ENCODE measurements around the gene RAP1A. TPM values are rescaled to one million over a fixed set of nuclear protein-coding genes. Genes with fewer than 3 reads are reported as not detected.
"Not testable (repeated sequence)": the region's sequence is repeated elsewhere in the genome, so short reads cannot be mapped to it uniquely, and the experiment has no call there.

Gene RAP1A
- total RNA-seq, 1 experiment from 2014 or later = 26.7 TPM

- no peak for TF ChIP-seq CTCF (conservative IDR thresholded peaks at IDR 0.05)
- H3K27me3 Mint-ChIP-seq (ENCODE audit: low read depth) = peaks cover 3% of the 10 kb centered on the region
Observed at GRCh38 chr1:111605576-111605975, 14.0 kb upstream of the RAP1A start.

GRCh38 chr1:111606457-111607215, 13.0 kb upstream of the RAP1A start:
- H3K79me1 ChIP-seq (ENCODE audit: insufficient read depth, low read depth, low read length, poor library complexity, severe bottlenecking) = not testable (repeated sequence)

More at GRCh38 chr1:111605576-111605975, 14.0 kb upstream of the RAP1A start:
- no peaks in the 10 kb centered on the region for H3K23me2 ChIP-seq (ENCODE audit: insufficient read length, low read depth, low read length, poor library complexity, severe bottlenecking)
- H3K27me3 ChIP-seq (ENCODE audit: insufficient read depth, low read length) = 0 out of 2 replicates have a peak, but pooled peaks cover 3% of the 10 kb centered on the region
- Mint-ChIP-seq H3K27ac (no peak overlapping the region), H3K36me3 (ENCODE audit: insufficient read depth in 1 of 3, low read depth in 3 of 3) (peaks cover 0 to 15% (median 7%) of the 10 kb centered on the region in 3 experiments; a peak in 6 of 7 replicates), H3K4me1 (no peaks in the 10 kb centered on the region), H3K9me3 (peaks cover 14 to 20% of the 10 kb centered on the region in 2 experiments), H3K4me3 (no peak overlapping the region)
- no peak overlapping the region for H3K23ac ChIP-seq (ENCODE audit: insufficient read length, low read depth, low read length)
- H2BK20ac ChIP-seq (ENCODE audit: low read depth, low read length, poor library complexity, severe bottlenecking) = no peak overlapping the region
- H2AFZ ChIP-seq (ENCODE audit: low read length) = no peak overlapping the region
- H3K9me3 ChIP-seq (ENCODE audit: control insufficient read depth, low read depth, low read length) = no peaks in the 10 kb centered on the region
- H3K18ac ChIP-seq (ENCODE audit: insufficient read length, low read depth, low read length) = no peak overlapping the region
- no peak overlapping the region for H3K4ac ChIP-seq (ENCODE audit: low read depth, low read length)
- DNase-seq = no peak
- H3K79me1 ChIP-seq (ENCODE audit: insufficient read depth, low read depth, low read length, poor library complexity, severe bottlenecking) = no peaks in the 10 kb centered on the region
- H3T11ph ChIP-seq (ENCODE audit: low read length) = no peak overlapping the region
- no peak overlapping the region for H3K4me2 ChIP-seq (ENCODE audit: insufficient read depth, insufficient read length, low read length)
- H3K9ac ChIP-seq (ENCODE audit: extremely low read depth, insufficient read length, low read length) = no peak overlapping the region
- no peak overlapping the region for H2AK5ac ChIP-seq (ENCODE audit: insufficient read length, low read length)
- H4K20me1 ChIP-seq (ENCODE audit: control insufficient read depth, insufficient read depth, insufficient read length) = no peaks in the 10 kb centered on the region
- no peak overlapping the region for H3K56ac ChIP-seq (ENCODE audit: insufficient read length, low read depth, low read length)
- H2BK120ac ChIP-seq (ENCODE audit: low read depth, low read length, poor library complexity, severe bottlenecking) = no peak overlapping the region
- H2BK12ac ChIP-seq (ENCODE audit: insufficient read length, low read depth, low read length) = no peak overlapping the region
- H4K5ac ChIP-seq (ENCODE audit: insufficient read length, low read depth, low read length) = no peak overlapping the region
- no peak overlapping the region for H3K14ac ChIP-seq (ENCODE audit: insufficient read depth, low read length)
- H3K27ac ChIP-seq (ENCODE audit: insufficient read length, low read depth, low read length) = no peak overlapping the region
- no peaks in the 10 kb centered on the region for H3K79me2 ChIP-seq (ENCODE audit: insufficient read depth, low read length)
- no peak overlapping the region for H2BK5ac ChIP-seq (ENCODE audit: insufficient read length, low read length)
- H4K8ac ChIP-seq (replicated peaks; ENCODE audit: insufficient read length, low read depth, low read length) = no peak overlapping the region
- H4K91ac ChIP-seq (ENCODE audit: insufficient read length, low read depth, low read length) = no peak overlapping the region
- H2BK15ac ChIP-seq (ENCODE audit: low read depth, low read length) = no peak overlapping the region
- H3K4me1 ChIP-seq (ENCODE audit: insufficient read depth, low read length) = no peaks in the 10 kb centered on the region

More at GRCh38 chr1:111606457-111607215, 13.0 kb upstream of the RAP1A start:
- H3K27ac ChIP-seq (ENCODE audit: insufficient read length, low read depth, low read length); H2BK5ac ChIP-seq (ENCODE audit: insufficient read length, low read length); H3K18ac ChIP-seq (ENCODE audit: insufficient read length, low read depth, low read length); H4K5ac ChIP-seq (ENCODE audit: insufficient read length, low read depth, low read length); H3K4me2 ChIP-seq (ENCODE audit: insufficient read depth, insufficient read length, low read length); H2BK12ac ChIP-seq (ENCODE audit: insufficient read length, low read depth, low read length); H2BK20ac ChIP-seq (ENCODE audit: low read depth, low read length, poor library complexity, severe bottlenecking); H4K91ac ChIP-seq (ENCODE audit: insufficient read length, low read depth, low read length); DNase-seq; H3K4ac ChIP-seq (ENCODE audit: low read depth, low read length); H2AFZ ChIP-seq (ENCODE audit: low read length); H3K79me2 ChIP-seq (ENCODE audit: insufficient read depth, low read length); H4K8ac ChIP-seq (replicated peaks; ENCODE audit: insufficient read length, low read depth, low read length); H2AK5ac ChIP-seq (ENCODE audit: insufficient read length, low read length); H3K4me1 Mint-ChIP-seq; H4K20me1 ChIP-seq (ENCODE audit: control insufficient read depth, insufficient read depth, insufficient read length); H3K9me3 ChIP-seq (ENCODE audit: control insufficient read depth, low read depth, low read length); H3K9ac ChIP-seq (ENCODE audit: extremely low read depth, insufficient read length, low read length); H3K27me3 Mint-ChIP-seq (ENCODE audit: low read depth); H3K4me3 Mint-ChIP-seq; H3K56ac ChIP-seq (ENCODE audit: insufficient read length, low read depth, low read length); H2BK120ac ChIP-seq (ENCODE audit: low read depth, low read length, poor library complexity, severe bottlenecking); H3K27me3 ChIP-seq (ENCODE audit: insufficient read depth, low read length); H3K27ac Mint-ChIP-seq; H3K23me2 ChIP-seq (ENCODE audit: insufficient read length, low read depth, low read length, poor library complexity, severe bottlenecking); H3K4me1 ChIP-seq (ENCODE audit: insufficient read depth, low read length); H3K23ac ChIP-seq (ENCODE audit: insufficient read length, low read depth, low read length); H3K14ac ChIP-seq (ENCODE audit: insufficient read depth, low read length); H3T11ph ChIP-seq (ENCODE audit: low read length): not testable (repeated sequence)
- H2BK15ac ChIP-seq (ENCODE audit: low read depth, low read length) = peak overlapping the region; percentile 52; the same call in 1 of the 2 replicates
- peaks cover 14 to 20% of the 10 kb centered on the region in 2 experiments for H3K9me3 Mint-ChIP-seq
- peaks cover 0 to 15% (median 7%) of the 10 kb centered on the region in 3 experiments; a peak in 6 of 7 replicates for H3K36me3 Mint-ChIP-seq (ENCODE audit: insufficient read depth in 1 of 3, low read depth in 3 of 3)
- WGBS (ENCODE audit: extremely low coverage, insufficient read length, low lambda C conversion rate) = no CpG with 5 or more reads among the region's 8 CpGs
